Measurements from ENCODE around the gene CLMN. TPM values are rescaled to one million over a fixed set of nuclear protein-coding genes. Genes with fewer than 3 reads are reported as not detected.
A peak's percentile ranks its signal among the peaks of the same experiment; 100 is the strongest.

CLMN gene
- polyA plus RNA-seq, 1 donor from 2014 or later, result 0.57 TPM

DNA sequence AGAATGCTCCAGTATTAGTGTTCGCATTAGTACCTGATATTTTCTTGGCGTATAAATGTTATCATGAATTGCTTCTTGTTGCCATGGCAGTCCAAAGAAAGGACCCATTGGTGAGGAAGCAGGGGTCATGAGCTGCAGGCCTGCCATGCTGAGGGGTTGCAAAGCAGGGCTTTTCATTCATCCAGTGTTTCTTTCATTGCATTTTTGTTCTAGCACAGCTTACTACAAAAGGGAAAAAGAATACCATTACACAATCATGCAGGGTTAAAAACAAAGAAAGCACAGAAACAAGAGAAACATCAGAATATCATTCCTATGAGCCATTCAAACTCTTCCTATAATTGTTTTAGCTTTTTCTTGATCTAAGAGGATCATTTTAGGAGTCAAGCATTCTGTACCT, 186.4 kb downstream of the CLMN start:
- no peak overlapping the region for H2AFZ ChIP-seq (ENCODE audit: low read depth, low read length)
- H3F3A ChIP-seq (ENCODE audit: insufficient read depth, low read length, poor library complexity, severe bottlenecking), result no peaks in the 10 kb centered on the region
- no peak overlapping the region for H3K9ac ChIP-seq (ENCODE audit: low read length)
- peak overlapping the region; percentile 23 for H3K4me3 ChIP-seq (ENCODE audit: low read length)
- H3K27ac ChIP-seq (ENCODE audit: low read length), result peak overlapping the region; percentile 30
- H3K79me2 ChIP-seq (replicated peaks; ENCODE audit: insufficient read depth, low read length), result peaks cover 22% of the 10 kb centered on the region
- TF ChIP-seq, protein P1, sequence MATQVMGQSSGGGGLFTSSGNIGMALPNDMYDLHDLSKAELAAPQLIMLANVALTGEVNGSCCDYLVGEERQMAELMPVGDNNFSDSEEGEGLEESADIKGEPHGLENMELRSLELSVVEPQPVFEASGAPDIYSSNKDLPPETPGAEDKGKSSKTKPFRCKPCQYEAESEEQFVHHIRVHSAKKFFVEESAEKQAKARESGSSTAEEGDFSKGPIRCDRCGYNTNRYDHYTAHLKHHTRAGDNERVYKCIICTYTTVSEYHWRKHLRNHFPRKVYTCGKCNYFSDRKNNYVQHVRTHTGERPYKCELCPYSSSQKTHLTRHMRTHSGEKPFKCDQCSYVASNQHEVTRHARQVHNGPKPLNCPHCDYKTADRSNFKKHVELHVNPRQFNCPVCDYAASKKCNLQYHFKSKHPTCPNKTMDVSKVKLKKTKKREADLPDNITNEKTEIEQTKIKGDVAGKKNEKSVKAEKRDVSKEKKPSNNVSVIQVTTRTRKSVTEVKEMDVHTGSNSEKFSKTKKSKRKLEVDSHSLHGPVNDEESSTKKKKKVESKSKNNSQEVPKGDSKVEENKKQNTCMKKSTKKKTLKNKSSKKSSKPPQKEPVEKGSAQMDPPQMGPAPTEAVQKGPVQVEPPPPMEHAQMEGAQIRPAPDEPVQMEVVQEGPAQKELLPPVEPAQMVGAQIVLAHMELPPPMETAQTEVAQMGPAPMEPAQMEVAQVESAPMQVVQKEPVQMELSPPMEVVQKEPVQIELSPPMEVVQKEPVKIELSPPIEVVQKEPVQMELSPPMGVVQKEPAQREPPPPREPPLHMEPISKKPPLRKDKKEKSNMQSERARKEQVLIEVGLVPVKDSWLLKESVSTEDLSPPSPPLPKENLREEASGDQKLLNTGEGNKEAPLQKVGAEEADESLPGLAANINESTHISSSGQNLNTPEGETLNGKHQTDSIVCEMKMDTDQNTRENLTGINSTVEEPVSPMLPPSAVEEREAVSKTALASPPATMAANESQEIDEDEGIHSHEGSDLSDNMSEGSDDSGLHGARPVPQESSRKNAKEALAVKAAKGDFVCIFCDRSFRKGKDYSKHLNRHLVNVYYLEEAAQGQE (IDR thresholded peaks at IDR 0.05; ENCODE audit: borderline replicate concordance), result no peak
- TF ChIP-seq SMC3 (conservative IDR thresholded peaks at IDR 0.05; ENCODE audit: poor library complexity), result no peak
- TF ChIP-seq POLR2AphosphoS5 (IDR thresholded peaks at IDR 0.05), result no peak
- TF ChIP-seq, protein P2, sequence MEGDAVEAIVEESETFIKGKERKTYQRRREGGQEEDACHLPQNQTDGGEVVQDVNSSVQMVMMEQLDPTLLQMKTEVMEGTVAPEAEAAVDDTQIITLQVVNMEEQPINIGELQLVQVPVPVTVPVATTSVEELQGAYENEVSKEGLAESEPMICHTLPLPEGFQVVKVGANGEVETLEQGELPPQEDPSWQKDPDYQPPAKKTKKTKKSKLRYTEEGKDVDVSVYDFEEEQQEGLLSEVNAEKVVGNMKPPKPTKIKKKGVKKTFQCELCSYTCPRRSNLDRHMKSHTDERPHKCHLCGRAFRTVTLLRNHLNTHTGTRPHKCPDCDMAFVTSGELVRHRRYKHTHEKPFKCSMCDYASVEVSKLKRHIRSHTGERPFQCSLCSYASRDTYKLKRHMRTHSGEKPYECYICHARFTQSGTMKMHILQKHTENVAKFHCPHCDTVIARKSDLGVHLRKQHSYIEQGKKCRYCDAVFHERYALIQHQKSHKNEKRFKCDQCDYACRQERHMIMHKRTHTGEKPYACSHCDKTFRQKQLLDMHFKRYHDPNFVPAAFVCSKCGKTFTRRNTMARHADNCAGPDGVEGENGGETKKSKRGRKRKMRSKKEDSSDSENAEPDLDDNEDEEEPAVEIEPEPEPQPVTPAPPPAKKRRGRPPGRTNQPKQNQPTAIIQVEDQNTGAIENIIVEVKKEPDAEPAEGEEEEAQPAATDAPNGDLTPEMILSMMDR (IDR thresholded peaks at IDR 0.05; ENCODE audit: poor library complexity, severe bottlenecking), result no peak
- no peak for TF ChIP-seq MXI1 (conservative IDR thresholded peaks at IDR 0.05; ENCODE audit: poor library complexity, severe bottlenecking)
- no peak for TF ChIP-seq EP300 (conservative IDR thresholded peaks at IDR 0.05; ENCODE audit: poor library complexity, severe bottlenecking)
- TF ChIP-seq TAF1 (IDR thresholded peaks at IDR 0.05; ENCODE audit: low read depth), result no peak
- no peak for TF ChIP-seq EZH2 (IDR thresholded peaks at IDR 0.05; ENCODE audit: borderline replicate concordance, insufficient read depth, low read length, poor library complexity, severe bottlenecking)
- TF ChIP-seq RAD21 (conservative IDR thresholded peaks at IDR 0.05), result no peak
- peaks cover 9% of the 10 kb centered on the region for H3K36me3 ChIP-seq (ENCODE audit: insufficient read depth, low read length)
- H3K9me2 ChIP-seq (ENCODE audit: insufficient read depth, low read length), result no peaks in the 10 kb centered on the region
- no peak overlapping the region for H3K4me2 ChIP-seq (ENCODE audit: low read length)
- H3K9me3 ChIP-seq (ENCODE audit: low read length), result no peaks in the 10 kb centered on the region
- no peaks in the 10 kb centered on the region for H3K27me3 ChIP-seq (ENCODE audit: insufficient read depth, low read depth, low read length)
- H4K20me1 ChIP-seq (ENCODE audit: insufficient read depth), result no peaks in the 10 kb centered on the region

DNA sequence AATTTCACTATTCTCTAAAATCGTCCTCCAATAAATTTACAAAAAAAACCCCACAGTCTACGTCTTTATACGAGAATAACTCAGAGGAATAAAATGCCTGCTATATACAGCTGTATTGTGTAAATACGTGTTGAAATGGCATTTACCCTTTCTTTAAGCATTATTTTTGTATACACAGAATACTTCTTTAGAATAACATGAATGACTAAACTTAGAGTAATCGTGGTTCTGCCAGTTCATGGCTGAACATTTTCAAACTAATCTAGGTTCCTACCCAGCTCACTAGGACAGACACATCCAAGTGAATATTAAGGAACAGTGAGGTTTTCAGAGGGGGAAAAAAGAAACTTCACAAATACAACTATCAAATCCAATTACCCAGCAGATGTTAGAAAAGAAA, 186.9 kb downstream of the CLMN start:
- peaks cover 22% of the 10 kb centered on the region for H3K79me2 ChIP-seq (replicated peaks; ENCODE audit: insufficient read depth, low read length)
- TF ChIP-seq, protein P2 (IDR thresholded peaks at IDR 0.05; ENCODE audit: poor library complexity, severe bottlenecking), result no peak
- TF ChIP-seq EZH2 (IDR thresholded peaks at IDR 0.05; ENCODE audit: borderline replicate concordance, insufficient read depth, low read length, poor library complexity, severe bottlenecking) (no peak), SMC3 (conservative IDR thresholded peaks at IDR 0.05; ENCODE audit: poor library complexity) (no peak), RAD21 (conservative IDR thresholded peaks at IDR 0.05) (no peak), POLR2AphosphoS5 (IDR thresholded peaks at IDR 0.05) (no peak)
- no peaks in the 10 kb centered on the region for H3K9me3 ChIP-seq (ENCODE audit: low read length)
- H3K9ac ChIP-seq (ENCODE audit: low read length), result no peak overlapping the region
- H3K27ac ChIP-seq (ENCODE audit: low read length), result peak overlapping the region; percentile 30
- H3K27me3 ChIP-seq (ENCODE audit: insufficient read depth, low read depth, low read length), result no peaks in the 10 kb centered on the region
- no peak overlapping the region for H3K4me2 ChIP-seq (ENCODE audit: low read length)
- H4K20me1 ChIP-seq (ENCODE audit: insufficient read depth), result no peaks in the 10 kb centered on the region
- no peak overlapping the region for H2AFZ ChIP-seq (ENCODE audit: low read depth, low read length)
- H3K36me3 ChIP-seq (ENCODE audit: insufficient read depth, low read length), result peaks cover 10% of the 10 kb centered on the region
- no peaks in the 10 kb centered on the region for H3K9me2 ChIP-seq (ENCODE audit: insufficient read depth, low read length)
- no peaks in the 10 kb centered on the region for H3F3A ChIP-seq (ENCODE audit: insufficient read depth, low read length, poor library complexity, severe bottlenecking)
- no peak overlapping the region for H3K4me3 ChIP-seq (ENCODE audit: low read length)

Small RNAs within 50 kb of the gene (small RNA-seq; reads per million reads assigned to genes)
- gene MIR3173, result 0.68 to 7.7 (median 2.0) reads per million in 3 experiments

Other genes starting within 250 kb of the CLMN start
- gene DICER1, start 162.4 kb downstream of the CLMN start, polyA plus RNA-seq, result 88.2 and 93.8 TPM in 2 replicates
- 0.16 and 0.35 TPM in 2 replicates for gene SYNE3, start 196.7 kb upstream of the CLMN start, polyA plus RNA-seq
- 81.0 and 96.5 TPM in 2 replicates for gene GLRX5, start 215.1 kb upstream of the CLMN start, polyA plus RNA-seq

Measured in neural cell (in vitro differentiated cells).